ENCODE results near the gene TRIM45.

The TRIM45 gene

GRCh38 chr1:117098287-117098890, 23.2 kb downstream of the TRIM45 start:
- DNase-seq: no peak

- no peak for DNase-seq
Observed at GRCh38 chr1:117097443-117097842, 24.1 kb downstream of the TRIM45 start.

GRCh38 chr1:117096951-117097408, 24.6 kb downstream of the TRIM45 start:
- DNase-seq: no peak

GRCh38 chr1:117094841-117095604, 26.5 kb downstream of the TRIM45 start:
- no peak for DNase-seq

GRCh38 chr1:117093870-117094621, 27.5 kb downstream of the TRIM45 start:
- no peak for DNase-seq

- no peak for DNase-seq
Observed at GRCh38 chr1:117093091-117093534, 28.4 kb downstream of the TRIM45 start.

- DNase-seq: no peak
Observed at GRCh38 chr1:117092594-117092993, 29.0 kb downstream of the TRIM45 start.

GRCh38 chr1:117089996-117090395, 31.6 kb downstream of the TRIM45 start:
- DNase-seq: no peak

- DNase-seq: no peak
Observed at GRCh38 chr1:117087686-117088085, 33.9 kb downstream of the TRIM45 start.

GRCh38 chr1:117084231-117084630, 37.3 kb downstream of the TRIM45 start:
- DNase-seq: no peak

GRCh38 chr1:117079737-117080136, 41.8 kb downstream of the TRIM45 start:
- DNase-seq: no peak

GRCh38 chr1:117077267-117077666, 44.3 kb downstream of the TRIM45 start:
- no peak for DNase-seq

GRCh38 chr1:117076648-117077047, 44.9 kb downstream of the TRIM45 start:
- no peak for DNase-seq

GRCh38 chr1:117070124-117070523, 51.4 kb downstream of the TRIM45 start:
- no peak for DNase-seq

- no peak for DNase-seq
Observed at GRCh38 chr1:117069220-117069844, 52.2 kb downstream of the TRIM45 start.

GRCh38 chr1:117068580-117068979, 53.0 kb downstream of the TRIM45 start:
- no peak for DNase-seq

GRCh38 chr1:117067533-117068370, 53.8 kb downstream of the TRIM45 start:
- DNase-seq: no peak

GRCh38 chr1:117066367-117066766, 55.2 kb downstream of the TRIM45 start:
- DNase-seq: no peak

GRCh38 chr1:117061986-117062415, 59.5 kb downstream of the TRIM45 start:
- no peak for DNase-seq
